WTC11 (cell line): ENCODE results near the gene ELMOD1.

Experiments
- CREM ChIP-seq: sonication (generic); formaldehyde crosslinking; IDR thresholded peaks from 2 replicates; pipeline ENCODE4 v1.8.1; 2022; ENCODE audit warnings: mild to moderate bottlenecking, missing genetic modification reagents, moderate library complexity
- FOXJ3 ChIP-seq: sonication (generic); formaldehyde crosslinking; IDR thresholded peaks from 2 replicates; pipeline ENCODE4 v1.9.0; 2021; ENCODE audit warnings: missing genetic modification reagents, mild to moderate bottlenecking, borderline replicate concordance
- JAZF1 ChIP-seq: fragments of 250-450 bp; sonication (Bioruptor Pico); IDR thresholded peaks from 2 replicates; pipeline ENCODE4 v1.9.0; 2021; ENCODE audit warnings: moderate library complexity, mild to moderate bottlenecking, inconsistent platforms
- NFATC4 ChIP-seq: fragments of 250-450 bp; sonication (Bioruptor Pico); IDR thresholded peaks from 2 replicates; pipeline ENCODE4 v1.9.0; 2021; ENCODE audit warnings: mild to moderate bottlenecking
- OVOL2 ChIP-seq: fragments of 250-450 bp; sonication (Bioruptor Pico); IDR thresholded peaks from 2 replicates; pipeline ENCODE4 v1.9.0; 2021; ENCODE audit warnings: mild to moderate bottlenecking, borderline replicate concordance
- TEAD1 ChIP-seq: sonication (generic); formaldehyde crosslinking; IDR thresholded peaks from 2 replicates; pipeline ENCODE4 v1.8.0; 2022; ENCODE audit warnings: mild to moderate bottlenecking, missing genetic modification reagents
- USF2 ChIP-seq: sonication (generic); formaldehyde crosslinking; IDR thresholded peaks from 2 replicates; pipeline ENCODE4 v1.8.1; 2023; ENCODE audit warnings: mild to moderate bottlenecking, missing genetic modification reagents, moderate library complexity
- ZNF317 ChIP-seq: sonication (generic); formaldehyde crosslinking; IDR thresholded peaks from 2 replicates; pipeline ENCODE4 v1.8.1; 2023; ENCODE audit warnings: low read depth, mild to moderate bottlenecking, moderate library complexity, missing genetic modification reagents, borderline replicate concordance
- TF ChIP-seq, protein P1 (sequence below): sonication (generic); formaldehyde crosslinking; IDR thresholded peaks from 2 replicates; pipeline ENCODE4 v1.8.1; 2023; ENCODE audit warnings: mild to moderate bottlenecking, moderate library complexity, missing genetic modification reagents
- TF ChIP-seq, protein P2 (sequence below): fragments of 250-450 bp; sonication (Bioruptor Pico); IDR thresholded peaks from 2 replicates; pipeline ENCODE4 v2.1.2; 2022; ENCODE audit warnings: mild to moderate bottlenecking, moderate library complexity
- TF ChIP-seq, protein P3 (sequence below): fragments of 200-600 bp; IDR thresholded peaks from 2 replicates; pipeline ENCODE4 v1.8.0; 2022; ENCODE audit warnings: antibody characterized with exemption
- TF ChIP-seq, protein P4 (sequence below): sonication (generic); formaldehyde crosslinking; IDR thresholded peaks from 2 replicates; pipeline ENCODE4 v1.8.1; 2023; ENCODE audit warnings: mild to moderate bottlenecking, missing genetic modification reagents, moderate library complexity
- TF ChIP-seq, protein P5 (sequence below): sonication (generic); formaldehyde crosslinking; IDR thresholded peaks from 2 replicates; pipeline ENCODE4 v1.8.1; 2022; ENCODE audit warnings: low read depth, mild to moderate bottlenecking, moderate library complexity, missing genetic modification reagents, borderline replicate concordance

DNA sequence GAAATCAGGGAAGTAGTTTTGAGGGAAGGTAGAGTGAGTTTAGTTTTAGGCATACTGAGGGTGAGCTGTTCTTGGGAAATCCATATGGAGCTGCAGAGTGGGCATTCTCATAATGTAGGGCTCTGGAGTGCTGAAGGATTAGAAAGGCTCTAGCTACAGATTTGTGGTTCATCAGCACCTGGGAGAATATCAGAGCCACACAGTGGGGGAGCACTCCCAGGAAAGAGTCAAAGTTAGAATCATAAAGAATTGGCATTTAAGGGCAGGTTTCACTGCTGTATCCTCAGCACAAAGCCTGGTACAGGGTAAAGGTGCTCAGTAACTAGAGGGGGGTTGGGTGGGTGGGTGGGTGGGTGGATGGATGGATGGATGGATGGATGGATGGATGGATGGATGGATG, 68.4 kb downstream of the ELMOD1 start:
- TF ChIP-seq FOXJ3 (CRISPR knock-in tag) (no peak), CREM (CRISPR knock-in tag) (no peak), USF2 (CRISPR knock-in tag) (no peak), ZNF317 (CRISPR knock-in tag) (no peak), TEAD1 (CRISPR knock-in tag) (no peak), NFATC4 (CRISPR knock-in tag) (no peak), JAZF1 (no peak), OVOL2 (CRISPR knock-in tag) (no peak)
- TF ChIP-seq, protein P1, sequence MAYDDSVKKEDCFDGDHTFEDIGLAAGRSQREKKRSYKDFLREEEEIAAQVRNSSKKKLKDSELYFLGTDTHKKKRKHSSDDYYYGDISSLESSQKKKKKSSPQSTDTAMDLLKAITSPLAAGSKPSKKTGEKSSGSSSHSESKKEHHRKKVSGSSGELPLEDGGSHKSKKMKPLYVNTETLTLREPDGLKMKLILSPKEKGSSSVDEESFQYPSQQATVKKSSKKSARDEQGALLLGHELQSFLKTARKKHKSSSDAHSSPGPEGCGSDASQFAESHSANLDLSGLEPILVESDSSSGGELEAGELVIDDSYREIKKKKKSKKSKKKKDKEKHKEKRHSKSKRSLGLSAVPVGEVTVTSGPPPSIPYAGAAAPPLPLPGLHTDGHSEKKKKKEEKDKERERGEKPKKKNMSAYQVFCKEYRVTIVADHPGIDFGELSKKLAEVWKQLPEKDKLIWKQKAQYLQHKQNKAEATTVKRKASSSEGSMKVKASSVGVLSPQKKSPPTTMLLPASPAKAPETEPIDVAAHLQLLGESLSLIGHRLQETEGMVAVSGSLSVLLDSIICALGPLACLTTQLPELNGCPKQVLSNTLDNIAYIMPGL (CRISPR knock-in tag) = no peak
- TF ChIP-seq, protein P2, sequence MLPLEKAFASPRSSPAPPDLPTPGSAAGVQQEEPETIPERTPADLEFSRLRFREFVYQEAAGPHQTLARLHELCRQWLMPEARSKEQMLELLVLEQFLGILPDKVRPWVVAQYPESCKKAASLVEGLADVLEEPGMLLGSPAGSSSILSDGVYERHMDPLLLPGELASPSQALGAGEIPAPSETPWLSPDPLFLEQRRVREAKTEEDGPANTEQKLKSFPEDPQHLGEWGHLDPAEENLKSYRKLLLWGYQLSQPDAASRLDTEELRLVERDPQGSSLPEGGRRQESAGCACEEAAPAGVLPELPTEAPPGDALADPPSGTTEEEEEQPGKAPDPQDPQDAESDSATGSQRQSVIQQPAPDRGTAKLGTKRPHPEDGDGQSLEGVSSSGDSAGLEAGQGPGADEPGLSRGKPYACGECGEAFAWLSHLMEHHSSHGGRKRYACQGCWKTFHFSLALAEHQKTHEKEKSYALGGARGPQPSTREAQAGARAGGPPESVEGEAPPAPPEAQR (CRISPR knock-in tag) = no peak
- TF ChIP-seq, protein P3, sequence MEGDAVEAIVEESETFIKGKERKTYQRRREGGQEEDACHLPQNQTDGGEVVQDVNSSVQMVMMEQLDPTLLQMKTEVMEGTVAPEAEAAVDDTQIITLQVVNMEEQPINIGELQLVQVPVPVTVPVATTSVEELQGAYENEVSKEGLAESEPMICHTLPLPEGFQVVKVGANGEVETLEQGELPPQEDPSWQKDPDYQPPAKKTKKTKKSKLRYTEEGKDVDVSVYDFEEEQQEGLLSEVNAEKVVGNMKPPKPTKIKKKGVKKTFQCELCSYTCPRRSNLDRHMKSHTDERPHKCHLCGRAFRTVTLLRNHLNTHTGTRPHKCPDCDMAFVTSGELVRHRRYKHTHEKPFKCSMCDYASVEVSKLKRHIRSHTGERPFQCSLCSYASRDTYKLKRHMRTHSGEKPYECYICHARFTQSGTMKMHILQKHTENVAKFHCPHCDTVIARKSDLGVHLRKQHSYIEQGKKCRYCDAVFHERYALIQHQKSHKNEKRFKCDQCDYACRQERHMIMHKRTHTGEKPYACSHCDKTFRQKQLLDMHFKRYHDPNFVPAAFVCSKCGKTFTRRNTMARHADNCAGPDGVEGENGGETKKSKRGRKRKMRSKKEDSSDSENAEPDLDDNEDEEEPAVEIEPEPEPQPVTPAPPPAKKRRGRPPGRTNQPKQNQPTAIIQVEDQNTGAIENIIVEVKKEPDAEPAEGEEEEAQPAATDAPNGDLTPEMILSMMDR = no peak
- TF ChIP-seq, protein P4, sequence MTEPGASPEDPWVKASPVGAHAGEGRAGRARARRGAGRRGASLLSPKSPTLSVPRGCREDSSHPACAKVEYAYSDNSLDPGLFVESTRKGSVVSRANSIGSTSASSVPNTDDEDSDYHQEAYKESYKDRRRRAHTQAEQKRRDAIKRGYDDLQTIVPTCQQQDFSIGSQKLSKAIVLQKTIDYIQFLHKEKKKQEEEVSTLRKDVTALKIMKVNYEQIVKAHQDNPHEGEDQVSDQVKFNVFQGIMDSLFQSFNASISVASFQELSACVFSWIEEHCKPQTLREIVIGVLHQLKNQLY (CRISPR knock-in tag) = no peak
- TF ChIP-seq, protein P5, sequence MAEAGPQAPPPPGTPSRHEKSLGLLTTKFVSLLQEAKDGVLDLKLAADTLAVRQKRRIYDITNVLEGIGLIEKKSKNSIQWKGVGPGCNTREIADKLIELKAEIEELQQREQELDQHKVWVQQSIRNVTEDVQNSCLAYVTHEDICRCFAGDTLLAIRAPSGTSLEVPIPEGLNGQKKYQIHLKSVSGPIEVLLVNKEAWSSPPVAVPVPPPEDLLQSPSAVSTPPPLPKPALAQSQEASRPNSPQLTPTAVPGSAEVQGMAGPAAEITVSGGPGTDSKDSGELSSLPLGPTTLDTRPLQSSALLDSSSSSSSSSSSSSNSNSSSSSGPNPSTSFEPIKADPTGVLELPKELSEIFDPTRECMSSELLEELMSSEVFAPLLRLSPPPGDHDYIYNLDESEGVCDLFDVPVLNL = no peak
